ENCODE measurements around the gene TTC39C.

Gene TTC39C

GRCh38 chr18:24015639-24016631 is 1.4 kb downstream of the TTC39C start:
- no peak overlapping the region for H2BK15ac ChIP-seq (ENCODE audit: low read depth, poor library complexity, severe bottlenecking)
- peak overlapping the region; percentile 12 for H4K8ac ChIP-seq (ENCODE audit: low read length)
- H3K9me3 ChIP-seq (ENCODE audit: control insufficient read depth, low read length): no peaks in the 10 kb centered on the region
- H3K18ac ChIP-seq (ENCODE audit: low read depth in 1 of 2, low read length in 2 of 2): peak overlapping the region in 1 of 2 experiments; percentile 67
- peaks cover 0 to 8% of the 10 kb centered on the region in 2 experiments for H3K36me3 ChIP-seq (ENCODE audit: control insufficient read depth in 1 of 2, insufficient read depth in 2 of 2, low read depth in 1 of 2, low read length in 2 of 2)
- peak overlapping the region; percentile 90 for H3K9ac ChIP-seq (ENCODE audit: low read length)
- H3K27me3 ChIP-seq (ENCODE audit: control insufficient read depth in 1 of 2, insufficient read depth in 1 of 2, low read length in 2 of 2): peaks cover 4% of the 10 kb centered on the region in 2 experiments
- no peak overlapping the region for H3K23ac ChIP-seq (ENCODE audit: low read length in 2 of 2)
- no peak overlapping the region for H4K91ac ChIP-seq (ENCODE audit: low read length)
- no peak overlapping the region for H3K4ac ChIP-seq (ENCODE audit: low read depth in 1 of 2, low read length in 2 of 2)
- H3K4me3 ChIP-seq (ENCODE audit: insufficient read depth in 1 of 2, low read depth in 1 of 2, low read length in 2 of 2): peak overlapping the region; percentile 15 to 80
- H3K79me1 ChIP-seq (replicated peaks; ENCODE audit: low read length, poor library complexity, severe bottlenecking): peaks cover 22% of the 10 kb centered on the region
- no peak overlapping the region for H3K14ac ChIP-seq (ENCODE audit: low read length in 2 of 2)
- no peak overlapping the region for H3K27ac ChIP-seq (ENCODE audit: low read length, poor library complexity, severe bottlenecking)
- WGBS: 31% methylated on average over 14 of the region's 17 CpGs
- no peak overlapping the region for H2BK5ac ChIP-seq (ENCODE audit: low read depth, low read length, poor library complexity, severe bottlenecking)
- H2BK12ac ChIP-seq (ENCODE audit: low read length in 2 of 2): peak overlapping the region in 1 of 2 experiments; percentile 55
- no peak for DNase-seq
- H2BK120ac ChIP-seq (ENCODE audit: low read depth, low read length): no peak overlapping the region
- peaks cover 4% of the 10 kb centered on the region for H3K4me1 ChIP-seq (ENCODE audit: control insufficient read depth, insufficient read depth, low read depth, low read length)
- H2AFZ ChIP-seq (ENCODE audit: low read depth, low read length): no peak overlapping the region
- no peak overlapping the region for H2AK5ac ChIP-seq (ENCODE audit: low read length, severe bottlenecking)
- H3K4me2 ChIP-seq (ENCODE audit: low read length, poor library complexity, severe bottlenecking): peak overlapping the region; percentile 94

GRCh38 chr18:24016643-24017042 is 2.1 kb downstream of the TTC39C start:
- WGBS: 67% methylated on average over 1 of the region's 2 CpGs
- Histone ChIP-seq H3K79me1 (replicated peaks; ENCODE audit: low read length, poor library complexity, severe bottlenecking) (peaks cover 23% of the 10 kb centered on the region), H3K36me3 (ENCODE audit: control insufficient read depth in 1 of 2, insufficient read depth in 2 of 2, low read depth in 1 of 2, low read length in 2 of 2) (peaks cover 0 to 8% of the 10 kb centered on the region in 2 experiments), H3K4ac (ENCODE audit: low read depth in 1 of 2, low read length in 2 of 2) (no peak overlapping the region), H3K4me1 (ENCODE audit: control insufficient read depth, insufficient read depth, low read depth, low read length) (peaks cover 4% of the 10 kb centered on the region), H3K23ac (ENCODE audit: low read length in 2 of 2) (no peak overlapping the region), H4K91ac (ENCODE audit: low read length) (no peak overlapping the region), H2AK5ac (ENCODE audit: low read length, severe bottlenecking) (no peak overlapping the region), H3K27ac (ENCODE audit: low read length, poor library complexity, severe bottlenecking) (no peak overlapping the region), H3K9ac (ENCODE audit: low read length) (peak overlapping the region; percentile 90), H3K4me2 (ENCODE audit: low read length, poor library complexity, severe bottlenecking) (no peak overlapping the region), H2BK15ac (ENCODE audit: low read depth, poor library complexity, severe bottlenecking) (no peak overlapping the region), H4K8ac (ENCODE audit: low read length) (no peak overlapping the region), H3K27me3 (ENCODE audit: control insufficient read depth in 1 of 2, insufficient read depth in 1 of 2, low read length in 2 of 2) (no peaks in the 10 kb centered on the region), H2AFZ (ENCODE audit: low read depth, low read length) (no peak overlapping the region), H3K18ac (ENCODE audit: low read depth in 1 of 2, low read length in 2 of 2) (no peak overlapping the region), H3K14ac (ENCODE audit: low read length in 2 of 2) (no peak overlapping the region), H2BK12ac (ENCODE audit: low read length in 2 of 2) (no peak overlapping the region), H2BK5ac (ENCODE audit: low read depth, low read length, poor library complexity, severe bottlenecking) (no peak overlapping the region), H2BK120ac (ENCODE audit: low read depth, low read length) (no peak overlapping the region), H3K4me3 (ENCODE audit: insufficient read depth in 1 of 2, low read depth in 1 of 2, low read length in 2 of 2) (peak overlapping the region in 1 of 2 experiments; percentile 80), H3K9me3 (ENCODE audit: control insufficient read depth, low read length) (no peaks in the 10 kb centered on the region)
- DNase-seq: no peak

- no peak overlapping the region for H2AFZ ChIP-seq (ENCODE audit: low read depth, low read length)
- no peak for DNase-seq
- H3K14ac ChIP-seq (ENCODE audit: low read length in 2 of 2): no peak overlapping the region
- no peaks in the 10 kb centered on the region for H3K27me3 ChIP-seq (ENCODE audit: control insufficient read depth in 1 of 2, insufficient read depth in 1 of 2, low read length in 2 of 2)
- peaks cover 10% of the 10 kb centered on the region for H3K4me1 ChIP-seq (ENCODE audit: control insufficient read depth, insufficient read depth, low read depth, low read length)
- H3K4me3 ChIP-seq (ENCODE audit: insufficient read depth in 1 of 2, low read depth in 1 of 2, low read length in 2 of 2): no peak overlapping the region
- no peak overlapping the region for H3K27ac ChIP-seq (ENCODE audit: low read length, poor library complexity, severe bottlenecking)
- no peak overlapping the region for H4K8ac ChIP-seq (ENCODE audit: low read length)
- peaks cover 32% of the 10 kb centered on the region for H3K79me1 ChIP-seq (replicated peaks; ENCODE audit: low read length, poor library complexity, severe bottlenecking)
- no peak overlapping the region for H4K91ac ChIP-seq (ENCODE audit: low read length)
- H2BK12ac ChIP-seq (ENCODE audit: low read length in 2 of 2): no peak overlapping the region
- no peak overlapping the region for H3K23ac ChIP-seq (ENCODE audit: low read length in 2 of 2)
- H2BK120ac ChIP-seq (ENCODE audit: low read depth, low read length): no peak overlapping the region
- H3K18ac ChIP-seq (ENCODE audit: low read depth in 1 of 2, low read length in 2 of 2): no peak overlapping the region
- no peak overlapping the region for H3K9ac ChIP-seq (ENCODE audit: low read length)
- H3K4me2 ChIP-seq (ENCODE audit: low read length, poor library complexity, severe bottlenecking): no peak overlapping the region
- H2AK5ac ChIP-seq (ENCODE audit: low read length, severe bottlenecking): no peak overlapping the region
- no peak overlapping the region for H2BK15ac ChIP-seq (ENCODE audit: low read depth, poor library complexity, severe bottlenecking)
- WGBS: 93% methylated on average over 11 of the region's 11 CpGs
- H3K4ac ChIP-seq (ENCODE audit: low read depth in 1 of 2, low read length in 2 of 2): no peak overlapping the region
- no peaks in the 10 kb centered on the region for H3K9me3 ChIP-seq (ENCODE audit: control insufficient read depth, low read length)
- peaks cover 0 to 17% of the 10 kb centered on the region in 2 experiments for H3K36me3 ChIP-seq (ENCODE audit: control insufficient read depth in 1 of 2, insufficient read depth in 2 of 2, low read depth in 1 of 2, low read length in 2 of 2)
- H2BK5ac ChIP-seq (ENCODE audit: low read depth, low read length, poor library complexity, severe bottlenecking): no peak overlapping the region
These were observed 3.8 kb downstream of the TTC39C start for GRCh38 chr18:24018299-24018886.

DNA sequence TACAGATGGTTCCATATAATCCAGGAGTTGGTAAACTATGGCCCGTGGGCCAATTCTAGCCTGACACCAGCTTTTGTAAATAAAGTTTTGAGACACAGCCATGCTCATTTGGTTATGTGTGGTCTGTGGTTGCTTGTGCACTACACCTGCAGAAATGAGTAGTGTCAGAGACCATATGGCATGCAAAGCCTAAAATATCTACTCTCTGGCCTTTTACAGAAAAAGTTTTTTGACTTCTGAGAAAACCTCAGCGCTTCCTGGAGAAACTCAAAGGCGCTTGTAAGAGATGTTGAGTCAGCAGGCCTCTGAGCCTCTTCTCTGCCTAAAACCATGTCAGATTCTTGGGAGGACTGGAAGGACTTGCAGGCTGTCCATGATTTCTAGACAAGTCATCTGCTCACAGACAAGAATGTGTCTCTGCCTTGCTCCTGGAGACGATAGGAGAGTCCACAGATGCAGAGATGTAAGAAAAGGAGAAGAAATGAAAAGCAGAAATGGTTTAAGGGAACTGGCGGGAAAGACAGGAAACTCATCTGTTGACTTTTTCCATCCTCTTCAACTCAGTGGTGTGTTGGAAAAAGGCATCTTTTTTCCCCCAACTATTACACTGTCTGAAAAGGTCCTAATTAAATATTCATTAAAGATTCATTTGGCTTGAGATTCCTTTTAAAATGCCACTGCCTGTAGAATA is 5.2 kb downstream of the TTC39C start:
- 78% methylated on average over 4 of the region's 5 CpGs for WGBS
- H2AFZ ChIP-seq (ENCODE audit: low read depth, low read length): no peak overlapping the region
- H3K4me1 ChIP-seq (ENCODE audit: control insufficient read depth, insufficient read depth, low read depth, low read length): peaks cover 10% of the 10 kb centered on the region
- no peak overlapping the region for H3K9ac ChIP-seq (ENCODE audit: low read length)
- no peaks in the 10 kb centered on the region for H3K27me3 ChIP-seq (ENCODE audit: control insufficient read depth in 1 of 2, insufficient read depth in 1 of 2, low read length in 2 of 2)
- no peak overlapping the region for H3K4me3 ChIP-seq (ENCODE audit: insufficient read depth in 1 of 2, low read depth in 1 of 2, low read length in 2 of 2)
- peaks cover 0 to 17% of the 10 kb centered on the region in 2 experiments for H3K36me3 ChIP-seq (ENCODE audit: control insufficient read depth in 1 of 2, insufficient read depth in 2 of 2, low read depth in 1 of 2, low read length in 2 of 2)
- H3K4ac ChIP-seq (ENCODE audit: low read depth in 1 of 2, low read length in 2 of 2): no peak overlapping the region
- no peak overlapping the region for H4K91ac ChIP-seq (ENCODE audit: low read length)
- no peaks in the 10 kb centered on the region for H3K9me3 ChIP-seq (ENCODE audit: control insufficient read depth, low read length)
- H3K18ac ChIP-seq (ENCODE audit: low read depth in 1 of 2, low read length in 2 of 2): no peak overlapping the region
- no peak overlapping the region for H2BK5ac ChIP-seq (ENCODE audit: low read depth, low read length, poor library complexity, severe bottlenecking)
- no peak overlapping the region for H3K23ac ChIP-seq (ENCODE audit: low read length in 2 of 2)
- no peak overlapping the region for H3K4me2 ChIP-seq (ENCODE audit: low read length, poor library complexity, severe bottlenecking)
- H2BK15ac ChIP-seq (ENCODE audit: low read depth, poor library complexity, severe bottlenecking): no peak overlapping the region
- no peak overlapping the region for H2BK12ac ChIP-seq (ENCODE audit: low read length in 2 of 2)
- H2AK5ac ChIP-seq (ENCODE audit: low read length, severe bottlenecking): no peak overlapping the region
- peaks cover 34% of the 10 kb centered on the region for H3K79me1 ChIP-seq (replicated peaks; ENCODE audit: low read length, poor library complexity, severe bottlenecking)
- no peak overlapping the region for H2BK120ac ChIP-seq (ENCODE audit: low read depth, low read length)
- no peak overlapping the region for H3K27ac ChIP-seq (ENCODE audit: low read length, poor library complexity, severe bottlenecking)
- no peak for DNase-seq
- H3K14ac ChIP-seq (ENCODE audit: low read length in 2 of 2): no peak overlapping the region
- no peak overlapping the region for H4K8ac ChIP-seq (ENCODE audit: low read length)

All from mesenchymal stem cell (in vitro differentiated cells and primary cell).